Activated CD4-positive, alpha-beta T cell treated with anti-CD3 and anti-CD28 coated beads, Interleukin-2, amount 10 ng/mL, durations not matched to agents 7 days and 5 days (primary cell): ENCODE data around the gene FBXL22. TPM values are rescaled to one million over a fixed set of nuclear protein-coding genes. Genes with fewer than 3 reads are reported as not detected.

Experiments
- CTCF ChIA-PET: fragments of 350-600 bp; sonication (Branson Sonifier 250); formaldehyde crosslinking; loops from one replicate; lab custom pipeline; 2021; ENCODE audit warnings: antibody characterized with exemption; lab: Charles Lee
- POLR2A ChIA-PET: fragments of 350-600 bp; sonication (Branson Sonifier 250); formaldehyde crosslinking; loops from one replicate; lab custom pipeline; 2021; ENCODE audit warnings: antibody characterized with exemption; lab: Charles Lee
- DNase-seq: peaks from one replicate; pipeline ENCODE4 v3.0.0-alpha.2; 2020
- H3K27ac Mint-ChIP-seq: one replicate; pipeline ENCODE4 v1.8.0; 2021; ENCODE audit warnings: mild to moderate bottlenecking, moderate library complexity, mixed read lengths
- H3K27me3 Mint-ChIP-seq: one replicate; pipeline ENCODE4 v1.8.0; 2021; ENCODE audit warnings: mixed read lengths
- H3K36me3 Mint-ChIP-seq: one replicate; pipeline ENCODE4 v1.8.0; 2021; ENCODE audit warnings: low read depth, mixed read lengths
- H3K4me1 Mint-ChIP-seq: one replicate; pipeline ENCODE4 v1.8.0; 2021; ENCODE audit warnings: mixed read lengths
- H3K4me3 Mint-ChIP-seq: one replicate; pipeline ENCODE4 v1.8.0; 2021; ENCODE audit warnings: mild to moderate bottlenecking, moderate library complexity, mixed read lengths
- H3K9me3 Mint-ChIP-seq: one replicate; pipeline ENCODE4 v1.8.0; 2021; ENCODE audit warnings: mixed read lengths
- total RNA-seq, 2 experiments: library from RNA; stranded (reverse); gene quantifications; one replicate each; pipeline ENCODE4 v1.2.3, GENCODE V29; 2021

Gene FBXL22
- total RNA-seq, 2 experiments from 2014 or later, result 0.79 to 0.81 TPM

- Mint-ChIP-seq H3K27ac (no peak overlapping the region), H3K27me3 (no peaks in the 10 kb centered on the region), H3K9me3 (no peaks in the 10 kb centered on the region), H3K36me3 (peaks cover 34% of the 10 kb centered on the region), H3K4me1 (peaks cover 62% of the 10 kb centered on the region), H3K4me3 (no peak overlapping the region)
- ChIA-PET POLR2A (no interaction called here), CTCF (interaction anchor here (0.5 to 2.1 kb wide), 8 partner anchors 13 to 467 kb away, joined by 3 to 7 read pairs (median 3); no protein-coding TSS in a partner anchor)
- no peak for DNase-seq
Measured at GRCh38 chr15:63596676-63597037, 530 bp upstream of the FBXL22 start.

GRCh38 chr15:63597821-63598220 is 634 bp downstream of the FBXL22 start:
- CTCF ChIA-PET, result interaction anchor here (1.0 to 3.1 kb wide), 5 partner anchors 12 to 154 kb away, joined by 3 to 8 read pairs (median 4); no protein-coding TSS in a partner anchor
- H3K27me3 Mint-ChIP-seq, result no peaks in the 10 kb centered on the region
- peaks cover 63% of the 10 kb centered on the region for H3K4me1 Mint-ChIP-seq
- no peak for DNase-seq
- POLR2A ChIA-PET, result no interaction called here
- H3K9me3 Mint-ChIP-seq, result no peaks in the 10 kb centered on the region
- H3K4me3 Mint-ChIP-seq, result no peak overlapping the region
- H3K36me3 Mint-ChIP-seq, result peaks cover 28% of the 10 kb centered on the region
- H3K27ac Mint-ChIP-seq, result no peak overlapping the region

- Mint-ChIP-seq H3K27me3 (no peaks in the 10 kb centered on the region), H3K4me1 (peaks cover 60% of the 10 kb centered on the region), H3K9me3 (no peaks in the 10 kb centered on the region), H3K4me3 (peak overlapping the region; percentile 83), H3K36me3 (peaks cover 19% of the 10 kb centered on the region), H3K27ac (peak overlapping the region; percentile 73)
- ChIA-PET POLR2A (interaction anchor here (1.5 kb wide), 1 partner anchor 94 kb away, joined by 6 read pairs; the partner anchor contains the start of gene USP3), CTCF (interaction anchor here (0.5 to 4.2 kb wide), 11 partner anchors 12 to 1521 kb away, joined by 3 to 31 read pairs (median 4); partner anchors contain the start of gene DAPK2)
- no peak for DNase-seq
Measured at GRCh38 chr15:63598473-63599400, 1.6 kb downstream of the FBXL22 start.

GRCh38 chr15:63599401-63600000 is 2.3 kb downstream of the FBXL22 start:
- Mint-ChIP-seq H3K9me3 (no peaks in the 10 kb centered on the region), H3K27me3 (no peaks in the 10 kb centered on the region), H3K4me3 (peak overlapping the region; percentile 83), H3K27ac (peak overlapping the region; percentile 91), H3K36me3 (peaks cover 11% of the 10 kb centered on the region), H3K4me1 (peaks cover 59% of the 10 kb centered on the region)
- CTCF ChIA-PET, result interaction anchor here (0.6 to 4.2 kb wide), 7 partner anchors 12 to 989 kb away, joined by 3 to 31 read pairs (median 6); partner anchors contain the start of gene DAPK2
- POLR2A ChIA-PET, result interaction anchor here (1.5 kb wide), 1 partner anchor 95 kb away, joined by 6 read pairs; the partner anchor contains the start of gene USP3
- peak; percentile 37 for DNase-seq

- H3K27me3 Mint-ChIP-seq, result no peaks in the 10 kb centered on the region
- ChIA-PET CTCF (interaction anchor here (0.6 to 4.2 kb wide), 7 partner anchors 11 to 467 kb away, joined by 3 to 31 read pairs (median 6); partner anchors contain the start of gene DAPK2), POLR2A (interaction anchor here (1.0 to 1.5 kb wide), 2 partner anchors 96 to 134 kb away, joined by 3 to 6 read pairs; partner anchors contain the start of gene USP3)
- no peak for DNase-seq
- peak overlapping the region; percentile 83 for H3K4me3 Mint-ChIP-seq
- peaks cover 58% of the 10 kb centered on the region for H3K4me1 Mint-ChIP-seq
- peaks cover 7% of the 10 kb centered on the region for H3K36me3 Mint-ChIP-seq
- peak overlapping the region; percentile 91 for H3K27ac Mint-ChIP-seq
- no peaks in the 10 kb centered on the region for H3K9me3 Mint-ChIP-seq
Measured at GRCh38 chr15:63600001-63600615, 2.9 kb downstream of the FBXL22 start.

- Mint-ChIP-seq H3K36me3 (peaks cover 5% of the 10 kb centered on the region), H3K4me1 (peaks cover 58% of the 10 kb centered on the region), H3K27me3 (no peaks in the 10 kb centered on the region), H3K9me3 (no peaks in the 10 kb centered on the region), H3K27ac (peak overlapping the region; percentile 95), H3K4me3 (peak overlapping the region; percentile 92)
- ChIA-PET CTCF (interaction anchor here (0.6 to 4.2 kb wide), 7 partner anchors 10 to 467 kb away, joined by 3 to 31 read pairs (median 6); partner anchors contain the start of gene DAPK2), POLR2A (interaction anchor here (1.0 to 1.5 kb wide), 2 partner anchors 96 to 134 kb away, joined by 3 to 6 read pairs; partner anchors contain the start of gene USP3)
- peak; percentile 89 for DNase-seq
Measured at GRCh38 chr15:63600616-63601025, 3.4 kb downstream of the FBXL22 start.

- Mint-ChIP-seq H3K27me3 (no peaks in the 10 kb centered on the region), H3K4me3 (peak overlapping the region; percentile 92), H3K4me1 (peaks cover 58% of the 10 kb centered on the region), H3K27ac (peak overlapping the region; percentile 95), H3K9me3 (no peaks in the 10 kb centered on the region), H3K36me3 (peaks cover 5% of the 10 kb centered on the region)
- POLR2A ChIA-PET, result interaction anchor here (1.0 kb wide), 1 partner anchor 135 kb away, joined by 3 read pairs; no protein-coding TSS in a partner anchor
- CTCF ChIA-PET, result interaction anchor here (0.6 to 4.2 kb wide), 5 partner anchors 10 to 439 kb away, joined by 3 to 31 read pairs (median 6); no protein-coding TSS in a partner anchor
- peak; percentile 66 for DNase-seq
Measured at GRCh38 chr15:63601026-63601703, 4.0 kb downstream of the FBXL22 start.

GRCh38 chr15:63601704-63602185 is 4.6 kb downstream of the FBXL22 start:
- Mint-ChIP-seq H3K27ac (peak overlapping the region; percentile 95), H3K4me1 (peaks cover 60% of the 10 kb centered on the region), H3K36me3 (peaks cover 5% of the 10 kb centered on the region), H3K27me3 (no peaks in the 10 kb centered on the region), H3K9me3 (no peaks in the 10 kb centered on the region), H3K4me3 (peak overlapping the region; percentile 92)
- POLR2A ChIA-PET, result interaction anchor here (0.6 kb wide), 1 partner anchor 68 kb away, joined by 3 read pairs; no protein-coding TSS in a partner anchor
- DNase-seq, result no peak
- CTCF ChIA-PET, result interaction anchor here (0.7 to 4.2 kb wide), 3 partner anchors 9 to 135 kb away, joined by 4 to 31 read pairs (median 5); no protein-coding TSS in a partner anchor

GRCh38 chr15:63602595-63602994 is 5.4 kb downstream of the FBXL22 start:
- ChIA-PET POLR2A (no interaction called here), CTCF (interaction anchor here (0.7 to 4.2 kb wide), 3 partner anchors 8 to 136 kb away, joined by 4 to 31 read pairs (median 5); no protein-coding TSS in a partner anchor)
- H3K9me3 Mint-ChIP-seq, result no peaks in the 10 kb centered on the region
- H3K4me3 Mint-ChIP-seq, result peak overlapping the region; percentile 92
- no peak for DNase-seq
- peaks cover 58% of the 10 kb centered on the region for H3K4me1 Mint-ChIP-seq
- peak overlapping the region; percentile 36 for H3K27ac Mint-ChIP-seq
- H3K36me3 Mint-ChIP-seq, result peaks cover 8% of the 10 kb centered on the region
- H3K27me3 Mint-ChIP-seq, result no peaks in the 10 kb centered on the region

GRCh38 chr15:63603516-63603915 is 6.3 kb downstream of the FBXL22 start:
- Mint-ChIP-seq H3K4me1 (peaks cover 62% of the 10 kb centered on the region), H3K27ac (no peak overlapping the region), H3K9me3 (no peaks in the 10 kb centered on the region), H3K27me3 (no peaks in the 10 kb centered on the region), H3K36me3 (peaks cover 14% of the 10 kb centered on the region), H3K4me3 (no peak overlapping the region)
- POLR2A ChIA-PET, result no interaction called here
- CTCF ChIA-PET, result interaction anchor here (1.4 kb wide), 1 partner anchor 487 kb away, joined by 3 read pairs; no protein-coding TSS in a partner anchor
- no peak for DNase-seq

GRCh38 chr15:63604281-63604680 is 7.1 kb downstream of the FBXL22 start:
- Mint-ChIP-seq H3K27me3 (no peaks in the 10 kb centered on the region), H3K36me3 (peaks cover 21% of the 10 kb centered on the region), H3K4me1 (peaks cover 63% of the 10 kb centered on the region), H3K9me3 (no peaks in the 10 kb centered on the region), H3K27ac (peak overlapping the region; percentile 94), H3K4me3 (no peak overlapping the region)
- CTCF ChIA-PET, result interaction anchor here (0.9 to 1.5 kb wide), 4 partner anchors 37 to 487 kb away, joined by 3 to 4 read pairs (median 3); no protein-coding TSS in a partner anchor
- DNase-seq, result no peak
- POLR2A ChIA-PET, result interaction anchor here (0.5 kb wide), 1 partner anchor 26 kb away, joined by 3 read pairs; no protein-coding TSS in a partner anchor
